ENCODE results near the gene PTGR1.
"Not testable (repeated sequence)": the region's sequence is repeated elsewhere in the genome, so short reads cannot be mapped to it uniquely, and the experiment has no call there.

The PTGR1 gene

DNA sequence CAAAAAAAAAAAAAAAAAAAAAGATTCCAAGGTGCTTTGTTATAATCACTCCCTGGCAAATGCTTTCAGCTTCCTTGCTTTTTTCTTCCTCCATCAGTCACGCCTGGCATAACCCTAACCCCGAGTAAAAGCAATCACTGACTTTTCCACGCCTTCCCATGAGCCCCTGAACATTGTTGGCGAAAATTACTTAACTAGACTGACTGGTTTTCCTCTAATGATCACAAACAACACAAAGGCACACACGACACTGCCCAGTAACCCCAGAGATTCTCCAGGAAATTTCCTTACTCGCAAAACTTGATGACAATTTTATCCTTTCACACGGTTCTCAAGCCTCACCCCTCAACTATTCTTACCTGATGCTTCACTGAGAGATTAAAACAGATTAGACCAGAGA is 11.4 kb upstream of the PTGR1 start:
- no peak for DNase-seq

DNA sequence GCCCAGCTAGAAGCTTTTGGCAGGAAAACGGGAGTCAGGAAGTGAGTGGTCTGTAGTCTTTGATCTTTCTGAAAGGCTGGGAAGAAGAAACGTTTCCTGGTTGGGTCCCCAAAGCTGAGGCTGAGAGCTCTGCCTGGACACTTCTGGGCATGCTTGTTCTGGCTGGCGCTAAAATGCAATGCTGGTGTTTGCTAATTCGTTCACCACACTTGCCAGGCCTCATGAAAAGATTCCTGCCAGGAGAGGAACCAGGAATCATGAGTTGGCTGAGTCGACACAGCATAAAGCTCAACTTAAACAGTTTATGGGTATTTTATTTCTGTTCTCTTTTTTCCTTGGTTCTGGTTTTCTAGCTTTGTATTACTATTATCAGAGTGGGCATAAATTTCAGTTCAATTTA is 10.7 kb upstream of the PTGR1 start:
- no peak for DNase-seq

DNA sequence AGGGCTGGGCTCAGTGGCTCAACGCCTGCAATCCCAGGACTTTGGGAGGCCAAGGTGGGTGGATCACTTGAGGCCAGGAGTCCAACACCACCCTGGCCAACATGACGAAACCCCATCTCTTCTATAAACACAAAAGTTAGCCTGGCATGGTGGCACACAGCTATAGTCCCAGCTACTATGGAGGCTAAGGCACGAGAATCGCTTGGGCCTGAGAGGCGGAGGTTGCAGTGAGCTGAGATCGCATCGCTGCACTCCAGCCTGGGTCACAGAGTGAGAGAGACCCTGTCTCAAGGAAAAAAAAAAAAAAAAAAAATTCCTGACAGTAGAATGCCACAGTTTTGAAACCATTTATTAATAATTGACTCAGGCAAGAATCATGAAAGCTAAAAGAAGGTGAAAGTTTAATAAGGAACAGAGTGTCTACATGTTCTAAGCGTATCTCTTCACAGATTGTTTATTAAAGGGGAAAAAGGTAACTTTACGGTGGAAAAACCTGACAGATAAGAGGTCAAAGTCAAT is 5.7 kb upstream of the PTGR1 start:
- DNase-seq = no peak

DNA sequence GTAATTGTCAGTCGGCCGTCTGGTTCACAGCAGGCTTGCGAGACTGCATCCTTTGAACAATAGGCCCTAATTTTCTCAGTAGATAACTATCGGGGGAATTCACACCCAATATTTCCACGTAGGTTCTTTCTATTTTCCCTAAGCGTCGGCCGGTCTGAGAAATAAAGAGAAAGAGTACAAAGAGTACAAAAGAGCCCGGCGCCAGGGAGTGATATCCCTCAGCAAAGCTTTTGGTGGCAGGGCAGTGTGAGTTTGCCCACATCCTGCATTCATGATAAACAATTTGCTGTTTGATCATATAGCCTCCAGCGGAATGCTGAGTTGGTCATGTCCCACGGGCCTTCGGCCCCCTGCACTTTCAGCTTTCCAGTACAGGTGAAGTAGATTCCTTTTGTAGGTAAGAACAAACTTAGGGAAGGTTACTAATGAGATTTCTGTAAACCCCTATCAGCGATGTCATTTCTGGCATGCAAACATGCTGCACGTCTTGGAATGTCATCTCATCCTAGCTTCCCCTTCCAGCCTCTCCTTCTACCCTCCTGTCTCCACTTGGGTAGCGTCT is 4.7 kb upstream of the PTGR1 start:
- DNase-seq = no peak

DNA sequence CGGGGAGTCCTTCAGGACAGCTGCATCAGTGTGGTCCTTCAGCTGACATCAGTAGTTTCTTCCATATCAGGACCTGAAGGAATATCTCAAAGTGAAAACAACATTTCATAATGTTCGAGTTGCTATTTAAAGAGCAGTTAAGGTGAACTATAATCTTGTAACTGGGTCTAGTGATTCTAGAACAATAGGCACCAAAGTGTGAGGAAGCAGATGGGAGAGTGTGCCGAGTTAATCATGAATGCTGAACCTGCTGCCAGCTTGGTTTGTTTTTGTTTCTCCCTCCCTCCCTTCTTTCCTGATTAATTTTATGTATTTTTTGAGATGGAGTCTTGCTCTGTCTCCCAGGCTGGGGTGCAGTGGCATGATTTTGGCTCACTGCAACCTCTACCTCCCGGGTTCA is 3.6 kb upstream of the PTGR1 start:
- no peak for DNase-seq

DNA sequence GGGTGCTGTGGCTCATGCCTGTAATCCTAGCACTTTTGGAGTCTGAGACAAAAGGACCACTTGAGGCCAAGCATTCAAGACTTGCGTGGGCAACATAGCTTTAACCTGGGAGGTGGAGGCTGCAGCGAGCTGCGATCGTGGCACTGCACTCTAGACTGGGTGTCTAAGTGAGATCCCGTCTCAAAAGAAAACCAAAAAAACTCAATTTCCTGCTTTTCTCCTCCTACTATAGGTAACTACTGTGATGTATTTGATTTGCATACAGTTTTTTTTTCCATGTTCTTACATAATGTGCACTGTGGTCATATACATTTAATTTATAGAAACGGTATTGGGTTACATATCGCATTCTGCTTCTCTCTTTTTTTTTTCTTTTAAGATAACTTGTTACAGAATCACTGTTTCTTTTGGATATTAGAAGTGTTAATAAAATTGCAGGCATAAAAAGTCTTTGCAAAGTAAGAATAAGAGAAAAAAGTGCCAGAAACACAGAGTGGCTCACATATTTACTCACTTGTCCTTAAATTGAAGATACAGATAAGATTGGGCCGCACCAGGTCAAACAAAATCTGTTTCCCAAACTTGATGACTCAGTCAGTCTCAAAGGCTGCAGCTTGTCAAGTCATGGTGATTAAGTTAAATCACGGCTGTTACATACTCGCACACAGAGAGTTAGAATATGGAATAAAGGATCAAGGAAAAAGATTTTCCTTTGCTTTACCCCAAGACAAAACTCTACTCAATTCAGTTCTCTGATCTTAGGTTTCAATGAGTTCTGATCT is 2.0 kb upstream of the PTGR1 start:
- DNase-seq = no peak

DNA sequence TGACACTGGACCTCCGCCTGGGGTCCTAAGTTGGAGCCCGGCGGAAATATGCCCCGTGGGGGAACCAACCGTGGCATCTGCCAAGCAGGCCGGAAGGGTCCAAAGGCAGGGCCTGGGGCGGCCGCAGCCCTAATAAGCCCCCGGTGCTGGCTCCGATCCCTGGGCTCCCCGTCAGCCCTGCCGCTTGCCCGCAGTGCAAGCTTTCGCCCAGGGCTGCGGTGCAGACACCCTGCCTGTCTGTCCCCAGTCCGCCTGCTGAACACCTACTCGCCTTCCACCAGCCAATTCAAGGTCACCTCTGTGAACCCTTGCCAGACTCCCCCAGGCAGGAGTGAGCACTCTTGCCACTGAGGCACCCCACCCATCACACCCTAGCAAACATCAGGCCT is 502 bp upstream of the PTGR1 start:
- no peak for DNase-seq

DNA sequence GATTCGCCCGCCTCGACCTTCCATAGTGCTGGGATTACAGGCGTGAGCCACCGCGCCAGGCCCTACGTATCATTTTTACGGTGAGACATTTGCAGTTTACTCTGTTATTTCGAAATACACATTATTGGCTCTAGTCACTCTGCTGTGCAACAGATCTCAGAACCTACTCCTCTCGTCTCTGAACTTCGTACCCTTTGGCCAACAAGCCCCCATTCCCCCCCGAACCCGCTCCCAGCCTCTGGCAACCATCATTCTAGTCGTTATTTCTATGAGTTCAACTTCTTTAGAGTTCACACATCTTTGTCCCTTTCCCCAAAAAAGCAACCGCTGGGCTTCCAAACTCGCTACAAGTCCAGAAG is 735 bp downstream of the PTGR1 start:
- DNase-seq = no peak

DNA sequence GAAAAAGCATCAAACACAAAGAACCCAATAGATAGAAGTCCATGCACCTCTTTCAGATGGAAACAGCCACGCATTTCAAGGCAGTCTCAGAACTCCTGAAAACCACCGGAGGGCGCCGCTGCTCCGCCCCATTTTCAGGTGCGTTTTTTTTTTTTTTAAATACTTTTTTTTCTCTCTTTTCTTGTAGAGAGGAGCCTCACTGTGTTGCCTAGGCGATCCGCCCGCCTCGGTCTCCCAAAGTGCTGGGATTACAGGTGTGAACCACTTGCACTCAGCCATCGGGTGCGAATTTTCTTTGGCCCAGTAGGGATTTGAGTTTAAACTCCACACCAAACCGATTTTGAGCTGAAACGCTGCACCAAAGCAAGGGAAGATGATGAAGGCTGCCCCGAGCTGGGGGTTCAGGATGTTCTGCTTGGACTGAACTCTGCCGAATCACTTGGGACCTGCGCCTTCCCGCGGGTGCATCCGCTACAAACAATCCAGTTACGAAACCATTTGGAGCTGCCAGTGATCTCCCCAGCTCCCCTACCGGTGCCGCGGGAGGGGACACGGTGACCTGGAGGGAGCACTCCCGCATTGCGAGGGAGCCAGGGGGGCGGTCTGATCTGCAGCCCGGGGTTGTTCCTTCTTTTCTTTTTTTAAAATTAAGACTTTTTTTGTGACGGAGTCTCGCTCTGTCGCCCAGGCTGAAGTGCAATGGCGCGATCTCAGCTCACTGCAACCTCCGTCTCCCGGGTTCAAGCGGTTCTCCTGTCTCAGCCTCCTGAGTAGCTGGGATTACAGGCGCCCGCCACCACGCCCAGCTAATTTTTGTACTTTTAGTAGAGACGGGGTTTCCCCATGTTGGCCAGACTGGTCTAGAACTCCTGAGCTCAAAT is 1.4 kb downstream of the PTGR1 start:
- peak; percentile 24 to 46 (median 40) for DNase-seq

DNA sequence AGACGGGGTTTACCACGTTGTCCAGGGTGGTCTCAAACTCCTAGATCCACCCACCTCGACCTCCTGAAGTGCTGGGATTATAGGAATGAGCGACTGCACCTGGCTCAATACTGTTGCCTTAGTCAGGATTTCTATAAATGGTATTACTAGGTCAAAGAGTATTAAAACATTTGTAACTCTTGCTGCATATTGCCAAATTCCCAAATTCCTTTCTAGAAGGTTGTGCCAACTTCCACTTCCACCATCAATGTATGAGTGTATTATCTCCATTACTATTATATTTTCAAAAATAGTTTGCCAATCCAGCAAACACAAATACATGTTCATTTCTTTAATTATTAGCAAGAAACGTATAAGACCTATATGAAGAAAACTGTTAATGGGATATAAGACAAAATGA is 10.6 kb downstream of the PTGR1 start:
- DNase-seq = no peak

DNA sequence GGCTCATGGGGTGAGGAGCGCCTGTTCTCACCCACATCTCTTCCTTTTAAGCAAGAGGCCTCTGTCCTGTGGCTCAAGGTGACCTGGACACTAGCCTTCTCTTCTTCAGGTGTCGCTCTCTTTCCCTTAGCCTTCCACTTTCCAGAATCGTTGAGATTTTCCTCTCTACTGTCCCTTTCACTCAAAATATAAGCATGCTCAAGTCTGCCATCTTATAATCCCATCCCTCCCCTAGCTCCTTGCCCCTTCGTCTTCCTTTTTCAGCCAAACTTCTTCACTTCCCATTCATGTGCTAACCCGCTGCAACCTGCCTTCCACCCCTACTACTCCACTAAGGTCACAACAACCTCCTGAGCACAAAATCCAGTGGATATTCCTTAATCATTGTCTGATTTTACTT is 13.1 kb downstream of the PTGR1 start:
- DNase-seq = no peak

DNA sequence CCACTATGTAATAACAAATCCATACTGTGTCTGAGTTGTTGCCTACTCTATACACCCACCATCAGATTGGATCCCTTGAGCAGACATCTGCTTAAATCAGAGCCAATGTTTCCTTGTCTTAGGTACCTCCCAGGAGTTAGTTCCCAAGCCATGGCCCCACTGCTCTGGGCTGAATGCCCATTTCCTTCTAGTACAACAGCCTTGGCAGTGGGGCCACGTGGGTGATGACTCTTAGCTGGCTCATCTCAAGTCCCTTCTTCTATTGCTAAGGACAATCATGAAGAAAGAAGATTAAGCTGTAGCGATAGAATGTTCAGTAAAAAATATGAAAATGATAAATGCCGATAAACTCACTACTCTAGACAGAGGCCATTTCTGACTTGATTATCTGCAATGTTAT is 16.6 kb downstream of the PTGR1 start:
- DNase-seq = no peak

DNA sequence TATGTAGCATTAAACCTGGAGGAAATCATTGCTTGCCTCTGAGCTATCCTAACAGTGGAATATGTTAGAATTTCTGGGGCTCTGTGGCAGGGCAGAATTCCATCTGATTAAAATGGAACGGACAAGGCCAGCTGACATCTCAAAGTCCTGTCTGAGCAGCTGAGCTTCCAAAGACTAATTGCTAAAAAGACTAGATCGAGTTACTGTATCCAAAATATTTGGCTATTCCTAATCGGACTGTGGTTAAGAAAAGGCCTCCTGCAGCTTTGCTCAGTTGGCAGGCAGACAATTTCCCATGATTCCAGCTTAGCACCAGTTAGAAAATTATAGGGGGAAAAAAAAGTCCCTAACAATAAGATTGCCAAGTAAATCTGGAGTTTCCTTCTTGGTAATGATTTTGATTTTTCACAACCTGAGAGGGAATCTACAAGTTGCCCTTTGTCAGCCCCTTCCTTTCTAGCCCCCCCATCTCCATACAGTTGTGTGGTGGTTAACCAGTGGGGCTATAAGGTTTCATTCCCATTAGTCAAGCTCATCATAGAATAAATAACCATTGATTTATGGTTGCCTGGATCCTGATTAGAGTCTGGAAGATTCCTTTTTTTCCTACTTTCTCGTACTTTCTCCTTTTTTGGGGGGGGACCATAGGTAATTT is 26.4 kb downstream of the PTGR1 start:
- no peak for DNase-seq

DNA sequence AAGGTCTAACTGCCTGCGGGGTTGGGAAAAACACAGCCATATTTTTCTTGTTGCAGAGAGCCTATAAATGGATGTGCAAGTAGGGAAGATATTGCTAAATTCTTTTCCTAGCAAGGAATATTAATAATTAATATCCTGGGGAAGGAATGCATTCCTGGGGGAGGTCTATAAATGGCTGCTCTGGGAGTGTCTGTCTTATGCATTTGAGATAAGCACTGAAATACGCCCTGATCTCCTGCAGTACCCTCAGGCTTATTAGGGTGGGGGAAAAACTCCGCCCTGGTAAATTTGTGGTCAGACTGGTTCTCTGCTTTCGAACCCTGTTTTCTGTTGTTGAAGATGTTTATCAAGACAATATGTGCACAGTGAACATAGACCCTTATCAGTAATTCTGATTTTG is 31.3 kb downstream of the PTGR1 start:
- not testable (repeated sequence) for DNase-seq

DNA sequence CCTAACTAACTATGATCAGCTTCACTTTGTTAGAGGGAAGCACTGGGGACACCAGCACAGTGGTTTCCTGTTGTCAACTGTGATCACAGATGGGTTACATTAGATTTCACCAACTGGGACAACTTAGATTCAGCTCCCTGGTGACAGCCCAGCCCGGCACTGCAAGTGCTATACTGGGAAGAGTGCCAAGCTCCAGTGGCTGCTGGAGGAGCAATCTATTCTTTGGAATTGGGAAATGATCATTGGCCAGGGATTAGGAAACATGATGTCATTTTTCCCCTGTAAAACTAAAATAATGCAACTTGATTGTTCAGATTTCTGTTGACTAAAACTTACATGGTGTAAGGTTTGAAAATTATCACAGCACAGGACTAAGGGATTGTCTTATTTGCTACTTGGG is 33.2 kb downstream of the PTGR1 start:
- DNase-seq = no peak

DNA sequence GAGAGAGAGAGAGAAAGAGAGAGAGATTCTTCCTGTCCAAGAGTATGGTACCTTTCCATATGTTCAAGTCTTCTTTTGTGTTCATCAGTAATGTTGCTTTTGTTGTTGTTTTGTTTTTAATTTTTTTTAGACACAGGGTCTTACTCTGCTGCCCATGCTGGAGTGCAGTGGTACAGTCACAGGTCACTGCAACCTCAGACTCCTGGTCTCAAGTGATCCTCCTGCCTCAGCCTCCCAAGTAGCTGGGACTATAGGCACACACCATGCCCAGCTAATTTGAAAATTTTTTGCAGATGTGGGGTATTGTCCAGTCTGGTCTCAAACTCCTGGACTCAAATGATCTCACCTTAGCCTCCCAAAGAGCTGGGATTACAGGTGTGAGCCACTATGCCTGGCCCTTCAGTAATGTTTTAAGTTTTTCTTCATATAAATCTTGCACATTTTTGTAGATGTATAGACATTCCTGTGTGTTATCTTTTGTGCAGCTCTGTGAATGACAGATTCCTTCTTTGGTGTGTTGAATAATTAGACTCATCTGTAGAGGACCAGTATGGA is 38.2 kb downstream of the PTGR1 start:
- DNase-seq = no peak

DNA sequence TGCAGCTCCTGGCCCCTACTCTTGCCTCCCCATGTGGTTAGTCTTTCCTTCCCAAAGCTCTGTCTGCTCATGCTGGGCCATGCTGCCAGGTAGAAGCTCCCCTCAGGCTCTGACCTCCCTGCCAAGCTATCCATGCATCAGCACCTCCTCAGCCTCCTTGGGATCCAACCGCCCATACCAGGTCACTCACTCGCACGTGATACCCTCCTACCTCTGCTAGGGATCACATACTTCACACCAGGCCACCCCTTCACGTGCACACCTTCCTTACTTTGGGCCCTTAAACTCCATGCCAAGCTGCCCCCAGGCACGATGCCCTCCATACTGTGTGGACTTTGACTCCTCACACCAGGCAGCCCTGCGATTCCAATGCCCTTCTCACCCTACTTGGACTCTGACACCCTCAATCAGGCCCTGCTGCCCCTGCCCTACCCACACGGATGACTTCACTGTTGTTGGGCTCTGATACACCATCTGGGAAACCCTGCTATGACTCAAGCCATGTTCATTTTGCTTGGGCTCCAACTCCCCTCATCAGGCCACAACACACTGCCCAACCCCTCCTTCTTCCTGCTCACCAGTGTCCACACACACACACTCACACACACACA is 40.3 kb downstream of the PTGR1 start:
- DNase-seq = no peak

DNA sequence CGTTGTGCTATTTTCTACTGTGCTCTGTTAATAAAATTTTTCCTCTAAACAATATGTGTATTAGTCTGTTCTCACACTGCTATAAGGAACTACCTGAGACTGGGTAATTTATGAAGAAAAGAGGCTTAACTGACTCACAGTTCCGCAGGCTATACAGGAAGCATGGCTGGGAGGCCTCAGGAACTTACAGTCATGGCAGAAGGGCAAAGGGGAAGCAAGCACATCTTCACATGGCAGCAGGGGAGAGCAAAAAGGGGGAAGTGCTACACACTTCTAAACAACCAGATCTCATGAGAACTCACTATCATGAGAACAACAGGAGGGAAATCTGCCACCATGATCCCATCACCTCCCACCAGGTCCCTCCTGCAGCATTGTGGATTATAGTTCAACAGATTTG is 44.0 kb downstream of the PTGR1 start:
- not testable (repeated sequence) for DNase-seq

DNA sequence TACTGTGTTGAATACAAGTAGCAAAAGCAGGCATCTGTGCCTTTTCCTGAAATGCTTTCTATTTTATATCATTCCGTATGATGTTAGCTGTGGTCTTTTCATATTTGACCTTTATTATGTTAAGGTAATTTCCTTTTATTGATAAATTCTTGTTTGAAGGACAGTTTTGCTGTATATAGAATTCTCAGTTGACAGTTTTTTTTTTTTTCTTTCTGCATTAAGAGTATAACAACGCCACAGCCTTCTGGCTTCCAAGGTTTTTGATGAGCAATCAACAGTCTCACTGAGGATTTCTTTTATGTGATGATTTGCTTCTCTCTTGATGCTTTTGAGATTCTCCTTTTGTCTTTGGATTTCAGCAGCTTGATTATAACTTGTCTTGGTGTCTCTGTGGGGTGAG is 50.8 kb downstream of the PTGR1 start:
- no peak for DNase-seq

DNA sequence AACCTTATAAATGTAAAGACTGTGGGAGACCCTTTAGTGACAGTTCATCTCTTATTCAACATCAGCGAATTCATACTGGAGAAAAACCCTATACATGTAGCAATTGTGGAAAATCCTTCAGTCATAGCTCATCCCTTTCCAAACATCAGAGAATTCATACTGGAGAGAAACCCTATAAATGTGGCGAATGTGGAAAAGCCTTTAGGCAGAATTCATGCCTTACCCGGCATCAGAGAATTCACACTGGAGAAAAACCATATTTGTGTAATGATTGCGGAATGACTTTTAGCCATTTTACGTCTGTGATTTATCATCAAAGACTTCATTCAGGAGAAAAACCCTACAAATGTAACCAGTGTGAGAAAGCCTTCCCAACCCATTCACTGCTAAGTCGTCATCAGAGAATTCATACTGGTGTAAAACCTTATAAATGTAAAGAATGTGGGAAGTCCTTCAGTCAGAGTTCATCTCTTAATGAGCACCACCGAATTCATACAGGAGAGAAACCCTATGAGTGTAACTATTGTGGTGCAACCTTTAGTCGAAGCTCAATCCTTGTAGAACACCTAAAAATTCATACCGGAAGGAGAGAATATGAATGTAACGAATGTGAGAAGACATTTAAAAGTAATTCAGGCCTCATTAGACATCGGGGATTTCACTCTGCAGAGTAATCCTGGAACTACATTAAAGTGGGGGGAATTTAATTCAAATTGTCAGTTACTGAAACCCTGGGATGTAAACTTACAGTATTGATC is 56.8 kb downstream of the PTGR1 start:
- no peak for DNase-seq

DNA sequence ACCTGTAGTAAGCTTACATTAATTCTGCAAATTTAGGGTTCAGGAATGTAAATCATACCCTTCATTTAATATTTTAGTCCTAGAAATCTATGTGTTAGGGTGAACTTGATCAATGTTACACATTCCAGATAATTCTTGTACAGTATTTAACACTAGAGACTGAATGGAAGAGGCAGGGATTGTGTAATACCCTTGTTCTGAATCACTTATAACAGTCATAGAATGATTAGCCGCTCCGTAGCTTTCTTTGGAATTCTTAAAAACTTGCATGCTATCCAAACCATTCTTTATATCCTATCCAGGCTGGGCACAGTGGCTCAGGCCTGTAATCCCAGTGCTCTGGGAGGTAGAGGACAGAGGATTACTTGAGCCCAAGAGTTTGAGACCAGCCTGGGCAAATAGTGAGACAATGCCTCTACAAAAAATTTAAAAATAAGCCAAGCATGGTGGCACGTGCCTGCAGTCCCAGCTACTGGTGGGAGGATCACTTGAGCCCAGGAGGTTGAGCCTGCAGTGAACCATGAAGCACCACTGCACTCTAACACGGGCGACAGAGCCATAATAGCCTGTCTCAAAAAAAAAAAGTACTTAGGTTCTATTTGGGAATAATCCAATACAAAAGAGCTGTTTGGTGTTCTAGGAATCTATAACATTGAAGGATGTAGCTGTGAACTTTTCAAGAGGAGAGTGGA is 66.2 kb downstream of the PTGR1 start:
- DNase-seq = no peak
